Esophagus muscularis mucosa (tissue), 4 donors: ENCODE results near the gene SP100. TPM values are rescaled to one million over a fixed set of nuclear protein-coding genes. Genes with fewer than 3 reads are reported as not detected.

Source experiments
- DNase-seq: peaks from one replicate; pipeline ENCODE4 v3.0.0-alpha.2; 2017; ENCODE audit errors: extremely low spot score
- H3K27ac ChIP-seq, 4 donors: fragments of 200-600 bp; sonication (generic); replicated peaks in 1 of 4; 1 replicate in 3 of 4; 2 replicates in 1 of 4; pipeline ENCODE4 v1.5.1; 2016 to 2019; ENCODE audit warnings: mild to moderate bottlenecking in 1 of 4
- H3K27me3 ChIP-seq, 4 donors: fragments of 200-600 bp; sonication (generic); one replicate each; pipeline versions ENCODE4 v1.5.1 to v1.6.0; 2016 to 2019
- H3K36me3 ChIP-seq, 4 donors: fragments of 200-600 bp; sonication (generic); one replicate each; pipeline ENCODE4 v1.5.1; 2016 to 2019
- H3K4me1 ChIP-seq, 4 donors: fragments of 200-600 bp; sonication (generic); one replicate each; pipeline ENCODE4 v1.5.1; 2016 to 2019
- H3K4me3 ChIP-seq, 4 donors: fragments of 200-600 bp; sonication (generic); 1 replicate in 2 of 4; 2 replicates in 2 of 4; pipeline ENCODE4 v1.5.1; 2016 to 2019; ENCODE audit warnings: mild to moderate bottlenecking in 4 of 4, moderate library complexity in 1 of 4
- H3K9me3 ChIP-seq, 4 donors: fragments of 200-600 bp; sonication (generic); 1 replicate in 3 of 4; 2 replicates in 1 of 4; pipeline ENCODE4 v1.5.1; 2016 to 2019
- CTCF ChIP-seq, 3 experiments: fragments of 200-600 bp in 2 of 3; fragments of 450-650 bp in 1 of 3; sonication (generic) in 2 of 3; IDR thresholded peaks; one replicate each; pipeline ENCODE4 v1.5.1; 2017 to 2019; ENCODE audit warnings: antibody characterized with exemption in 3 of 3, mild to moderate bottlenecking in 2 of 3, moderate library complexity in 1 of 3
- EP300 ChIP-seq: sonication (generic); formaldehyde crosslinking; IDR thresholded peaks from one replicate; pipeline ENCODE4 v1.6.1; 2017; ENCODE audit warnings: antibody characterized with exemption
- POLR2A ChIP-seq: fragments of 450-650 bp; IDR thresholded peaks from one replicate; pipeline ENCODE4 v1.6.1; 2017; ENCODE audit warnings: antibody characterized with exemption, moderate library complexity, mild to moderate bottlenecking, low read depth
- POLR2AphosphoS5 ChIP-seq, 2 donors: sonication (generic); formaldehyde crosslinking; IDR thresholded peaks; one replicate each; pipeline ENCODE4 v1.6.1; 2017; ENCODE audit warnings: antibody characterized with exemption in 2 of 2
- WGBS: methylation state at CpG from one replicate; pipeline ENCODE4 v1.1.5; 2018; 5-methylcytosine and 5-hydroxymethylcytosine counted together
- intact Hi-C: fragments of 100-400 bp; cut with DNase I; formaldehyde crosslinking; loops from one replicate; pipeline ENCODE4 v1.15.1; 2023
- total RNA-seq, 4 donors: library from RNA; depleted of rRNA; stranded (reverse); fragments of >200 nt; gene quantifications; one replicate each; pipeline versions ENCODE4 v1.1.0 to v1.2.1, GENCODE V29; 2016

SP100 gene
- total RNA-seq, 4 donors from 2014 or later = 83.8 to 95.5 (median 92.1) TPM

DNA sequence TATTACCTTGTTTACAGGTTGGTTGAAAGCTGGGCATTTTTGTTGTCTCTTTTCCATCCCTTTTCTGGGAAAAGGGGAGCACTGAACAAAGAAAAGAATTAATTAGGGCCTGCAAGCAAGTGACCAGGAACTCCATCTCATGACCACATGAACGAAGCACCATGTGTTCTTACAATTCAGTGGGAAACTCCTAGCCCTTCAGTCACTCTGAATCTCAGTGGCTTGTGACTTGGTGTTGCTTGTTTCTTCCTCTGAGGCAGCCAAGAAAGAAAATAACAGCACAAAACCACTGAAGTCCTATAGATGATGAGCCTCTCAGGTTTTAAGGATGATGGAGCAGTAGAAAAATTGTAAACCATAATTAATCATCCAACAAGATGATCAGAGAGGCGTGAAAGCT is 167.6 kb downstream of the SP100 start:
- no peaks in the 10 kb centered on the region for H3K9me3 ChIP-seq
- TF ChIP-seq POLR2A (no peak), CTCF (IDR thresholded peaks at IDR 0.05) (no peak), EP300 (no peak), POLR2AphosphoS5 (IDR thresholded peaks at IDR 0.05) (no peak)
- H3K27me3 ChIP-seq = peaks cover 0 to 16% (median 0%) of the 10 kb centered on the region in 4 donors
- H3K4me3 ChIP-seq = no peak overlapping the region
- intact Hi-C loops = no loop called here
- H3K36me3 ChIP-seq = no peaks in the 10 kb centered on the region
- H3K27ac ChIP-seq = no peak overlapping the region
- DNase-seq = no peak
- no peaks in the 10 kb centered on the region for H3K4me1 ChIP-seq
- WGBS = 80% methylated on average over 2 of the region's 2 CpGs

GRCh38 chr2:230586328-230586982 is 170.5 kb downstream of the SP100 start:
- DNase-seq = no peak
- H3K9me3 ChIP-seq = no peaks in the 10 kb centered on the region
- intact Hi-C loops = no loop called here
- H3K36me3 ChIP-seq = no peaks in the 10 kb centered on the region
- peaks cover 0 to 3% (median 0%) of the 10 kb centered on the region in 4 donors for H3K27me3 ChIP-seq
- H3K4me3 ChIP-seq = no peak overlapping the region
- no peak overlapping the region for H3K27ac ChIP-seq
- 51% methylated on average over 2 of the region's 2 CpGs for WGBS
- no peaks in the 10 kb centered on the region for H3K4me1 ChIP-seq
- no peak for TF ChIP-seq CTCF (IDR thresholded peaks at IDR 0.05)
- TF ChIP-seq POLR2A = no peak
- no peak for TF ChIP-seq EP300
- TF ChIP-seq POLR2AphosphoS5 (IDR thresholded peaks at IDR 0.05) = no peak

DNA sequence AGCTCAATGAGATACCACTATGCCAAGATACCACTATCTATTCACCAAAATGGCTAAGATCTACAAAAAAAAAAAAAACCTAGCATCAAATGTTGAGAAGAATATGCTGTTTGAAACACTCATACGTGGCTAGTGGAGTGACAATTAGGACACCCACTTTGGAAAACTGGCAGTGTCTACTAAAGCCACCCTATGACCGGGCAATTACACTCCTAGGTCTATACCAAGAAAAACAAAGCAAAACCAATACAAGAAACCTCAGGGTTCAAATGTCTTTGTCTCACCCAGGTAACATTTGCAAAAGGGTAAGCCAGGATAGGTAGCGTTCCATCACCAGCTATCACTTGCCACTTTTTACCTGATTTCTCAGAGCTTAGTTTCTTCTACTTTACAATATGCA is 173.0 kb downstream of the SP100 start:
- H3K36me3 ChIP-seq = no peaks in the 10 kb centered on the region
- intact Hi-C loops = no loop called here

GRCh38 chr2:230589497-230590015 is 173.6 kb downstream of the SP100 start:
- no peaks in the 10 kb centered on the region for H3K36me3 ChIP-seq
- WGBS = 88% methylated on average over 3 of the region's 3 CpGs
- intact Hi-C loops = no loop called here
- H3K4me1 ChIP-seq = no peaks in the 10 kb centered on the region
- no peak overlapping the region for H3K4me3 ChIP-seq
- DNase-seq = no peak
- TF ChIP-seq POLR2A = no peak
- no peak for TF ChIP-seq EP300
- TF ChIP-seq CTCF (IDR thresholded peaks at IDR 0.05) = no peak
- no peak for TF ChIP-seq POLR2AphosphoS5 (IDR thresholded peaks at IDR 0.05)
- no peaks in the 10 kb centered on the region for H3K9me3 ChIP-seq
- H3K27ac ChIP-seq = no peak overlapping the region
- H3K27me3 ChIP-seq = no peaks in the 10 kb centered on the region

More for the DNA sequence above, 173.0 kb downstream of the SP100 start:
- no peak for DNase-seq
- Histone ChIP-seq H3K9me3 (no peaks in the 10 kb centered on the region), H3K4me1 (no peaks in the 10 kb centered on the region), H3K27ac (no peak overlapping the region), H3K4me3 (no peak overlapping the region), H3K27me3 (no peaks in the 10 kb centered on the region)
- no peak for TF ChIP-seq CTCF (IDR thresholded peaks at IDR 0.05)
- no peak for TF ChIP-seq EP300
- TF ChIP-seq POLR2A = no peak
- no peak for TF ChIP-seq POLR2AphosphoS5 (IDR thresholded peaks at IDR 0.05)
- WGBS = 90% methylated on average over 3 of the region's 3 CpGs
